ENCODE measurements around the gene PEAR1. TPM values are rescaled to one million over a fixed set of nuclear protein-coding genes. Genes with fewer than 3 reads are reported as not detected.

Gene PEAR1
- total RNA-seq, 1 experiment from 2014 or later, result 0.39 TPM

DNA sequence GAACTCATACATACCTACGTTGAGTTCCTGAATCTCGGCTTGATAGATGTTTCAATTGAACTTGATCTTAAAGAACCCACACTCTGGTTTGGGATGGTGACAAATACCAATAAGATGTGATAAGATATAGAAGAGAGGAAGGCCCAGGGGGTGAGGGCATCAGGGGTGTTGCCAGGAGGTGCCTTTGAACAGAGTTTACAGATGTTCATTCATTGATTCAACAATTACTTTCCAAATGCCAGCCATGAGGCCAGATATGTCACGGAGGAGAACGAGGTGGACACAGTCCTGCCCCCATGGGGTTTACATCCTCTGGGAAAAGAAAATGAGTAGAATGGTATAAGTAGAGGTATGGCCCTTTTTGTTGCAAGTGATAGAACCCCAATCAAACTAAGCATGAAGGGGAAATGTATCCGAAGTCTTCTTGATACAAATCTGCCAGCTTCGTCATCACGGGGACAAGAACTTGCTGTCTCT, 27.6 kb downstream of the PEAR1 start:
- Histone ChIP-seq H3K79me1 (ENCODE audit: insufficient read depth, low read depth, low read length, poor library complexity, severe bottlenecking) (no peaks in the 10 kb centered on the region), H2BK15ac (ENCODE audit: low read depth, low read length) (no peak overlapping the region), H3K4me2 (ENCODE audit: insufficient read depth, insufficient read length, low read length) (peak overlapping the region; percentile 50), H3T11ph (ENCODE audit: low read length) (no peak overlapping the region), H3K23ac (ENCODE audit: insufficient read length, low read depth, low read length) (no peak overlapping the region), H2BK5ac (ENCODE audit: insufficient read length, low read length) (no peak overlapping the region), H3K9me3 (ENCODE audit: control insufficient read depth, low read depth, low read length) (no peaks in the 10 kb centered on the region), H3K23me2 (ENCODE audit: insufficient read length, low read depth, low read length, poor library complexity, severe bottlenecking) (peaks cover 10% of the 10 kb centered on the region), H3K18ac (ENCODE audit: insufficient read length, low read depth, low read length) (no peak overlapping the region), H4K5ac (ENCODE audit: insufficient read length, low read depth, low read length) (no peak overlapping the region), H2AK5ac (ENCODE audit: insufficient read length, low read length) (no peak overlapping the region), H3K9ac (ENCODE audit: extremely low read depth, insufficient read length, low read length) (no peak overlapping the region), H4K91ac (ENCODE audit: insufficient read length, low read depth, low read length) (no peak overlapping the region), H3K4ac (ENCODE audit: low read depth, low read length) (no peak overlapping the region), H3K27me3 (ENCODE audit: insufficient read depth, low read length) (peaks cover 56% of the 10 kb centered on the region), H3K14ac (ENCODE audit: insufficient read depth, low read length) (no peak overlapping the region), H3K79me2 (ENCODE audit: insufficient read depth, low read length) (no peaks in the 10 kb centered on the region), H4K20me1 (ENCODE audit: control insufficient read depth, insufficient read depth, insufficient read length) (no peaks in the 10 kb centered on the region), H3K27ac (ENCODE audit: insufficient read length, low read depth, low read length) (no peak overlapping the region), H3K4me1 (ENCODE audit: insufficient read depth, low read length) (no peaks in the 10 kb centered on the region), H2BK20ac (ENCODE audit: low read depth, low read length, poor library complexity, severe bottlenecking) (no peak overlapping the region), H4K8ac (replicated peaks; ENCODE audit: insufficient read length, low read depth, low read length) (no peak overlapping the region), H3K56ac (ENCODE audit: insufficient read length, low read depth, low read length) (no peak overlapping the region), H2BK12ac (ENCODE audit: insufficient read length, low read depth, low read length) (no peak overlapping the region), H2AFZ (ENCODE audit: low read length) (no peak overlapping the region), H2BK120ac (ENCODE audit: low read depth, low read length, poor library complexity, severe bottlenecking) (no peak overlapping the region)
- no CpG with 5 or more reads among the region's 7 CpGs for WGBS (ENCODE audit: extremely low coverage, insufficient read length, low lambda C conversion rate)
- DNase-seq, result no peak
- TF ChIP-seq, protein P1, sequence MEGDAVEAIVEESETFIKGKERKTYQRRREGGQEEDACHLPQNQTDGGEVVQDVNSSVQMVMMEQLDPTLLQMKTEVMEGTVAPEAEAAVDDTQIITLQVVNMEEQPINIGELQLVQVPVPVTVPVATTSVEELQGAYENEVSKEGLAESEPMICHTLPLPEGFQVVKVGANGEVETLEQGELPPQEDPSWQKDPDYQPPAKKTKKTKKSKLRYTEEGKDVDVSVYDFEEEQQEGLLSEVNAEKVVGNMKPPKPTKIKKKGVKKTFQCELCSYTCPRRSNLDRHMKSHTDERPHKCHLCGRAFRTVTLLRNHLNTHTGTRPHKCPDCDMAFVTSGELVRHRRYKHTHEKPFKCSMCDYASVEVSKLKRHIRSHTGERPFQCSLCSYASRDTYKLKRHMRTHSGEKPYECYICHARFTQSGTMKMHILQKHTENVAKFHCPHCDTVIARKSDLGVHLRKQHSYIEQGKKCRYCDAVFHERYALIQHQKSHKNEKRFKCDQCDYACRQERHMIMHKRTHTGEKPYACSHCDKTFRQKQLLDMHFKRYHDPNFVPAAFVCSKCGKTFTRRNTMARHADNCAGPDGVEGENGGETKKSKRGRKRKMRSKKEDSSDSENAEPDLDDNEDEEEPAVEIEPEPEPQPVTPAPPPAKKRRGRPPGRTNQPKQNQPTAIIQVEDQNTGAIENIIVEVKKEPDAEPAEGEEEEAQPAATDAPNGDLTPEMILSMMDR (conservative IDR thresholded peaks at IDR 0.05), result no peak
- Mint-ChIP-seq H3K4me3 (peak overlapping the region; percentile 62 to 82; a peak in 4 of 5 replicates), H3K9me3 (peaks cover 0 to 3% of the 10 kb centered on the region in 2 experiments; a peak in 2 of 5 replicates), H3K36me3 (ENCODE audit: insufficient read depth in 1 of 3, low read depth in 3 of 3) (no peaks in the 10 kb centered on the region; a peak in 1 of 7 replicates), H3K27ac (no peak overlapping the region; a peak in 1 of 7 replicates), H3K4me1 (peaks cover 10 to 29% of the 10 kb centered on the region in 2 experiments), H3K27me3 (ENCODE audit: low read depth) (peaks cover 99% of the 10 kb centered on the region)
